Activated naive CD4-positive, alpha-beta T cell treated with anti-CD3 and anti-CD28 coated beads, Interleukin-2, amount 10 ng/mL, durations not matched to agents 7 days and 5 days (primary cell): Measurements from ENCODE around the gene MAGEA9B.
"Not testable (repeated sequence)": the region's sequence is repeated elsewhere in the genome, so short reads cannot be mapped to it uniquely, and the experiment has no call there.

Experiments used
- CTCF ChIA-PET: fragments of 350-600 bp; sonication (Branson Sonifier 250); formaldehyde crosslinking; loops from one replicate; lab custom pipeline; 2021; ENCODE audit warnings: antibody characterized with exemption; lab: Charles Lee
- DNase-seq: peaks from one replicate; pipeline ENCODE4 v3.0.0-alpha.2; 2020
- H3K27ac Mint-ChIP-seq: one replicate; pipeline ENCODE4 v1.8.0; 2021; ENCODE audit warnings: mild to moderate bottlenecking, moderate library complexity, mixed read lengths
- H3K27me3 Mint-ChIP-seq: one replicate; pipeline ENCODE4 v1.8.0; 2021; ENCODE audit warnings: mild to moderate bottlenecking, mixed read lengths
- H3K36me3 Mint-ChIP-seq: one replicate; pipeline ENCODE4 v1.8.0; 2021; ENCODE audit warnings: mixed read lengths
- H3K4me1 Mint-ChIP-seq: one replicate; pipeline ENCODE4 v1.8.0; 2021; ENCODE audit warnings: mixed read lengths
- H3K4me3 Mint-ChIP-seq: one replicate; pipeline ENCODE4 v1.8.0; 2021; ENCODE audit warnings: mild to moderate bottlenecking, moderate library complexity, mixed read lengths
- H3K9me3 Mint-ChIP-seq: one replicate; pipeline ENCODE4 v1.8.0; 2021; ENCODE audit warnings: mixed read lengths

The MAGEA9B gene

GRCh38 chrX:149587359-149587758 is at the start of gene MAGEA9B:
MAGEA9B (minus strand) TSS chrX:149587459; CDS start chrX:149583179, 4,280 bp downstream.
- CTCF ChIA-PET, H3K36me3 Mint-ChIP-seq, H3K9me3 Mint-ChIP-seq, H3K4me1 Mint-ChIP-seq, DNase-seq, H3K27ac Mint-ChIP-seq, H3K4me3 Mint-ChIP-seq, H3K27me3 Mint-ChIP-seq: not testable (repeated sequence)

GRCh38 chrX:149633511-149633910 is 46.3 kb upstream of the MAGEA9B start:
- CTCF ChIA-PET = no interaction called here
- Mint-ChIP-seq H3K9me3 (no peaks in the 10 kb centered on the region), H3K4me1 (peaks cover 30% of the 10 kb centered on the region), H3K4me3 (no peak overlapping the region), H3K27ac (no peak overlapping the region), H3K36me3 (peaks cover 2% of the 10 kb centered on the region), H3K27me3 (peaks cover 12% of the 10 kb centered on the region)
- DNase-seq = no peak

GRCh38 chrX:149631234-149632165 is 44.2 kb upstream of the MAGEA9B start, which contains the start of gene TMEM185A:
TMEM185A (minus strand) TSS chrX:149631792; CDS start chrX:149631580, 212 bp downstream.
- CTCF ChIA-PET = no interaction called here
- Mint-ChIP-seq H3K9me3 (no peaks in the 10 kb centered on the region), H3K27ac (peak within 1 kb of the TSS; percentile 68), H3K27me3 (peaks cover 12% of the 10 kb centered on the region), H3K36me3 (peaks cover 2% of the 10 kb centered on the region), H3K4me1 (peaks cover 30% of the 10 kb centered on the region), H3K4me3 (peak within 1 kb of the TSS; percentile 91)
- peak; percentile 81 for DNase-seq

- H3K27ac Mint-ChIP-seq = peak overlapping the region; percentile 68
- peak overlapping the region; percentile 91 for H3K4me3 Mint-ChIP-seq
- H3K36me3 Mint-ChIP-seq = peaks cover 2% of the 10 kb centered on the region
- no peak for DNase-seq
- CTCF ChIA-PET = no interaction called here
- H3K9me3 Mint-ChIP-seq = no peaks in the 10 kb centered on the region
- peaks cover 30% of the 10 kb centered on the region for H3K4me1 Mint-ChIP-seq
- H3K27me3 Mint-ChIP-seq = peaks cover 12% of the 10 kb centered on the region
Observed at GRCh38 chrX:149630681-149631233, 43.5 kb upstream of the MAGEA9B start.

GRCh38 chrX:149629730-149630387 is 42.6 kb upstream of the MAGEA9B start:
- Mint-ChIP-seq H3K4me1 (peaks cover 30% of the 10 kb centered on the region), H3K9me3 (no peaks in the 10 kb centered on the region), H3K4me3 (peak overlapping the region; percentile 91), H3K27me3 (peaks cover 5% of the 10 kb centered on the region), H3K36me3 (peaks cover 2% of the 10 kb centered on the region), H3K27ac (no peak overlapping the region)
- no peak for DNase-seq
- CTCF ChIA-PET = no interaction called here

- H3K4me3 Mint-ChIP-seq = no peak overlapping the region
- H3K9me3 Mint-ChIP-seq = no peaks in the 10 kb centered on the region
- no peak for DNase-seq
- peaks cover 30% of the 10 kb centered on the region for H3K4me1 Mint-ChIP-seq
- CTCF ChIA-PET = interaction anchor here (1.0 kb wide), 1 partner anchor 106 kb away, joined by 3 read pairs; no protein-coding TSS in a partner anchor
- no peak overlapping the region for H3K27ac Mint-ChIP-seq
- peaks cover 2% of the 10 kb centered on the region for H3K36me3 Mint-ChIP-seq
- peaks cover 5% of the 10 kb centered on the region for H3K27me3 Mint-ChIP-seq
Observed at GRCh38 chrX:149628768-149629167, 41.5 kb upstream of the MAGEA9B start.

- Mint-ChIP-seq H3K36me3 (peaks cover 2% of the 10 kb centered on the region), H3K27ac (no peak overlapping the region), H3K4me1 (peaks cover 30% of the 10 kb centered on the region), H3K9me3 (no peaks in the 10 kb centered on the region), H3K27me3 (peaks cover 5% of the 10 kb centered on the region), H3K4me3 (no peak overlapping the region)
- no peak for DNase-seq
- CTCF ChIA-PET = interaction anchor here (1.0 kb wide), 1 partner anchor 106 kb away, joined by 3 read pairs; no protein-coding TSS in a partner anchor
Observed at GRCh38 chrX:149628280-149628679, 41.0 kb upstream of the MAGEA9B start.

- DNase-seq, H3K4me3 Mint-ChIP-seq, CTCF ChIA-PET, H3K36me3 Mint-ChIP-seq, H3K9me3 Mint-ChIP-seq, H3K27ac Mint-ChIP-seq, H3K27me3 Mint-ChIP-seq: not testable (repeated sequence)
- peaks cover 23% of the 10 kb centered on the region for H3K4me1 Mint-ChIP-seq
Observed at GRCh38 chrX:149626829-149627228, 39.6 kb upstream of the MAGEA9B start.

GRCh38 chrX:149619662-149620061 is 32.4 kb upstream of the MAGEA9B start:
- H3K27me3 Mint-ChIP-seq, H3K4me3 Mint-ChIP-seq, H3K4me1 Mint-ChIP-seq, H3K9me3 Mint-ChIP-seq, H3K27ac Mint-ChIP-seq, CTCF ChIA-PET, DNase-seq, H3K36me3 Mint-ChIP-seq: not testable (repeated sequence)

GRCh38 chrX:149618871-149619270 is 31.6 kb upstream of the MAGEA9B start:
- Mint-ChIP-seq H3K27me3 (no peaks in the 10 kb centered on the region), H3K9me3 (no peaks in the 10 kb centered on the region), H3K4me3 (no peak overlapping the region), H3K27ac (no peak overlapping the region), H3K36me3 (peaks cover 2% of the 10 kb centered on the region), H3K4me1 (no peaks in the 10 kb centered on the region)
- CTCF ChIA-PET = no interaction called here
- no peak for DNase-seq

GRCh38 chrX:149611623-149612175 is 24.4 kb upstream of the MAGEA9B start:
- CTCF ChIA-PET = no interaction called here
- DNase-seq = no peak
- Mint-ChIP-seq H3K36me3 (peaks cover 4% of the 10 kb centered on the region), H3K27me3 (no peaks in the 10 kb centered on the region), H3K9me3 (no peaks in the 10 kb centered on the region), H3K4me1 (no peaks in the 10 kb centered on the region), H3K4me3 (no peak overlapping the region), H3K27ac (no peak overlapping the region)

GRCh38 chrX:149610511-149610910 is 23.3 kb upstream of the MAGEA9B start:
- DNase-seq = no peak
- H3K27me3 Mint-ChIP-seq = no peaks in the 10 kb centered on the region
- CTCF ChIA-PET = no interaction called here
- H3K9me3 Mint-ChIP-seq = no peaks in the 10 kb centered on the region
- no peaks in the 10 kb centered on the region for H3K4me1 Mint-ChIP-seq
- H3K36me3 Mint-ChIP-seq = peaks cover 9% of the 10 kb centered on the region
- H3K4me3 Mint-ChIP-seq = no peak overlapping the region
- no peak overlapping the region for H3K27ac Mint-ChIP-seq

- CTCF ChIA-PET = no interaction called here
- H3K4me1 Mint-ChIP-seq = no peaks in the 10 kb centered on the region
- DNase-seq = no peak
- no peaks in the 10 kb centered on the region for H3K9me3 Mint-ChIP-seq
- peaks cover 13% of the 10 kb centered on the region for H3K36me3 Mint-ChIP-seq
- H3K4me3 Mint-ChIP-seq = no peak overlapping the region
- H3K27ac Mint-ChIP-seq = no peak overlapping the region
- H3K27me3 Mint-ChIP-seq = no peaks in the 10 kb centered on the region
Observed at GRCh38 chrX:149607699-149608098, 20.4 kb upstream of the MAGEA9B start.

- H3K27me3 Mint-ChIP-seq, H3K4me3 Mint-ChIP-seq, H3K27ac Mint-ChIP-seq, H3K4me1 Mint-ChIP-seq, H3K9me3 Mint-ChIP-seq, DNase-seq, CTCF ChIA-PET: not testable (repeated sequence)
- H3K36me3 Mint-ChIP-seq = peaks cover 18% of the 10 kb centered on the region
Observed at GRCh38 chrX:149605248-149605885, 18.1 kb upstream of the MAGEA9B start.
